LNCAP (cell line): ENCODE results near the gene SIPA1L2.

Experiments
- CTCF ChIP-seq: fragments of 450-650 bp; IDR thresholded peaks from 2 replicates; pipeline ENCODE4 v1.5.1; 2017; ENCODE audit warnings: mild to moderate bottlenecking

SIPA1L2 gene

GRCh38 chr1:232655746-232656085 is 25.8 kb upstream of the SIPA1L2 start:
- no peak for TF ChIP-seq CTCF

DNA sequence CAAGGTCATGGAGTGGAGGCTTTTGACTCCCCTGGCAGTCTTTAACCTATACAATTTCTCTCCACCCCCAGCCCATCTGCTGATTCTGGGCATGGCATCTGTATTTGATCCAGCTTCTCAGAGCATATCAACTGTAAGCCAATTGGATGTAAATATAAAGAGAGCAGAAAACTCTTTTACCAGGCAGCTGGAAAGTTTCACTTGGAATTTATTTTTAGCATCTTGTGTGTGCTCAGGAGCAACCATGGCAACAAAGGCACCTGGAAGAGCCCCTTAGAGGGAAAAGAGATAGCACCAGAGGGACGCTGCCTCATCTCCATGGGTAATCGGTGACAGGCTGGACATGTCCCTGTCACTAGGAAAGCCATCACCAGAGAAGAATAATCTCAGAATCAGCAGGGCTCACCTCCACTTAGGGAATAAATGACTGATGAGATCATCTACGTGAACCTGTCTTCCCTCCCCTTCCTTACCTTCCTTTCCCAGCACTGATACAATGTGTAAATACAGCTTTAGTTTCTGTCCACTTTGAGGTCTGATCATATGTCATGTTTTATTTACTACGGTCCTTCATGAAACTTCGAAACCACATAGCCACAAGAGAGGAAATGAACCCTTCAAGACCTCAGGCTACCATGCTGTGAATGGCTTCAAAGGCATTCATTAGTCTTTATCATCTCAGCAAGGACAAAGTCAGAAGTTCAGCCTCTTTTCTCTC is 25.3 kb upstream of the SIPA1L2 start:
- no peak for TF ChIP-seq CTCF

GRCh38 chr1:232653789-232654188 is 23.9 kb upstream of the SIPA1L2 start:
- TF ChIP-seq CTCF, result no peak

- TF ChIP-seq CTCF, result no peak
Measured at GRCh38 chr1:232650845-232651244, 20.9 kb upstream of the SIPA1L2 start.

GRCh38 chr1:232650418-232650817 is 20.5 kb upstream of the SIPA1L2 start:
- TF ChIP-seq CTCF, result no peak

DNA sequence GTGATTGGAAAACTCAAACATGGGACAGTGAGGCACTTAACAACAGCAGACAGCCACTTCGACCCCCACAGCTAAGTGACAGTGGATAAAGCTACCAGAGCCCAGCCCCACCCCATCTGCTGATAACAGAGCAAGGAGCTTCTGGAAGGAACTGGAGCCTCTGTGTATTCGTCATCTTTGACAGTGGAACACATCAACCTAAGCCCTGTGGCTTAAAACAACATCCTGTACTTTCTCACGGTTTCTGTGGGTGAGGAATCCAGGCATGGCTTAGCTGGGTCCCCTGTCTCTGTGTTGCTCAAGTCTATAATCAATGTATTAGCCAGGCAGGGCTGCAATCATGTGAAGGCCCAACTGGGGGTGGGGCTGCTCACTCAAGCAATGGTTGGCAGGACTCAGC is 18.4 kb upstream of the SIPA1L2 start:
- no peak for TF ChIP-seq CTCF

DNA sequence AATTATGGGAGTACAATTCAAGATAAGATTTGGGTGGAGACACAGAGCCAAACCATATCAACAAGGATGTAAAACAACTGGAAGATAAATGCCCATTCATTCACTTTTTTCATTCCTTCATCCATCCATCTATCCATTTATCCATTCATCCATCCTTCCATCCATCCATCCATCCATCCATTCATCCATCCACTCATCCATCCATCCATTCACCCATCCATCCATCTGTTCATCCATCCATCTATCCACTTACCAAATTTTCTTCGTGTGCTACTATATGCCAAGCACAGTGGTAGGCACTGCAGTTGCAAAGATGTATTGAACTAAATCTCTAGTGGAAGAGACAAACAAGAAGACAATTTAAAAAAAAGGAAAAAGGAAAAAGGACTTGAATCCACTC is 14.3 kb upstream of the SIPA1L2 start:
- TF ChIP-seq CTCF, result no peak

GRCh38 chr1:232643251-232643650 is 13.3 kb upstream of the SIPA1L2 start:
- no peak; the same call in 1 of the 2 replicates for TF ChIP-seq CTCF
